NOMO-1 treated with DMSO at 0.1 percent for 48 hours (cell line): ENCODE data around the gene MCM8.
A peak's percentile ranks its signal among the peaks of the same experiment; 100 is the strongest.

ENCODE experiments used
- DNase-seq: peaks from one replicate; lab custom pipeline; 2025; ENCODE audit not compliant: unreplicated experiment; lab: John Stamatoyannopoulos, UW

MCM8 gene

GRCh38 chr20:5945963-5946362 lies 4.5 kb upstream of the MCM8 start:
- DNase-seq: peak; percentile 10

GRCh38 chr20:5947276-5947675 lies 3.2 kb upstream of the MCM8 start:
- DNase-seq: peak; percentile 84

GRCh38 chr20:5949943-5950270 lies 545 bp upstream of the MCM8 start:
- DNase-seq: no peak

GRCh38 chr20:5967469-5967868 lies 17.0 kb downstream of the MCM8 start:
- DNase-seq: no peak

- no peak for DNase-seq
These were observed 18.0 kb downstream of the MCM8 start for GRCh38 chr20:5968462-5968861.

GRCh38 chr20:5969348-5969935 lies 19.0 kb downstream of the MCM8 start:
- no peak for DNase-seq

- no peak for DNase-seq
These were observed 19.5 kb downstream of the MCM8 start for GRCh38 chr20:5969940-5970339.

- DNase-seq: no peak
These were observed 19.9 kb downstream of the MCM8 start for GRCh38 chr20:5970381-5970780.

GRCh38 chr20:5971203-5971602 lies 20.8 kb downstream of the MCM8 start:
- no peak for DNase-seq

GRCh38 chr20:5973172-5973571 lies 22.7 kb downstream of the MCM8 start:
- no peak for DNase-seq

GRCh38 chr20:5973971-5974370 lies 23.5 kb downstream of the MCM8 start:
- peak; percentile 80 for DNase-seq

- DNase-seq: no peak
These were observed 24.1 kb downstream of the MCM8 start for GRCh38 chr20:5974531-5974930.

- no peak for DNase-seq
These were observed 25.3 kb downstream of the MCM8 start for GRCh38 chr20:5975778-5976177.

- DNase-seq: no peak
These were observed 26.8 kb downstream of the MCM8 start for GRCh38 chr20:5977223-5977622.

- DNase-seq: no peak
These were observed 27.5 kb downstream of the MCM8 start for GRCh38 chr20:5977975-5978374.

GRCh38 chr20:5979801-5980200 lies 29.3 kb downstream of the MCM8 start:
- no peak for DNase-seq

GRCh38 chr20:5980720-5981538 lies 30.5 kb downstream of the MCM8 start:
- DNase-seq: no peak

- DNase-seq: no peak
These were observed 36.9 kb downstream of the MCM8 start for GRCh38 chr20:5987383-5987782.

- DNase-seq: no peak
These were observed 39.1 kb downstream of the MCM8 start for GRCh38 chr20:5989539-5989938.

GRCh38 chr20:5990946-5991345 lies 40.5 kb downstream of the MCM8 start:
- DNase-seq: no peak

- no peak for DNase-seq
These were observed 41.4 kb downstream of the MCM8 start for GRCh38 chr20:5991623-5992441.

GRCh38 chr20:5996765-5997164 lies 46.3 kb downstream of the MCM8 start:
- DNase-seq: peak; percentile 0
